ENCODE results near the gene ITPR1.

Gene ITPR1

DNA sequence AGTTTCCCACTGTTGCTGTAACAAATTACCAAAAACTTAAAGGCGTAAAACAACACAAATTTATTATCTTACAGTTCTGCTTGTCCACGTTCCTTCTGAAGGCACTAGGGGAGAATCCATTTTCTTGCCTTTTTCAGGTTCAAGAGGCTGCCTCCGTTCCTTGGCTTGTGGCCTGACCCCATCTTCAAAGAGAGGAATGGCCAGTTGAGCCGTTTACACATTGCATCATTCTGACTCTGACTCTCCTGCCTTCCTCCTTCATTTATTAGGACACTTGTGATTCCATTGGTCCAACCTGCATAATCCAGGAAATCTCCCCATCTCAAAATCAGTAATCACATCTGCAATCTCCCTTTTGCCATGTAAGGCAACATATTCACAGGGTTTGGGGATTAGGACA is 363.4 kb downstream of the ITPR1 start:
- TF ChIP-seq, protein P1, sequence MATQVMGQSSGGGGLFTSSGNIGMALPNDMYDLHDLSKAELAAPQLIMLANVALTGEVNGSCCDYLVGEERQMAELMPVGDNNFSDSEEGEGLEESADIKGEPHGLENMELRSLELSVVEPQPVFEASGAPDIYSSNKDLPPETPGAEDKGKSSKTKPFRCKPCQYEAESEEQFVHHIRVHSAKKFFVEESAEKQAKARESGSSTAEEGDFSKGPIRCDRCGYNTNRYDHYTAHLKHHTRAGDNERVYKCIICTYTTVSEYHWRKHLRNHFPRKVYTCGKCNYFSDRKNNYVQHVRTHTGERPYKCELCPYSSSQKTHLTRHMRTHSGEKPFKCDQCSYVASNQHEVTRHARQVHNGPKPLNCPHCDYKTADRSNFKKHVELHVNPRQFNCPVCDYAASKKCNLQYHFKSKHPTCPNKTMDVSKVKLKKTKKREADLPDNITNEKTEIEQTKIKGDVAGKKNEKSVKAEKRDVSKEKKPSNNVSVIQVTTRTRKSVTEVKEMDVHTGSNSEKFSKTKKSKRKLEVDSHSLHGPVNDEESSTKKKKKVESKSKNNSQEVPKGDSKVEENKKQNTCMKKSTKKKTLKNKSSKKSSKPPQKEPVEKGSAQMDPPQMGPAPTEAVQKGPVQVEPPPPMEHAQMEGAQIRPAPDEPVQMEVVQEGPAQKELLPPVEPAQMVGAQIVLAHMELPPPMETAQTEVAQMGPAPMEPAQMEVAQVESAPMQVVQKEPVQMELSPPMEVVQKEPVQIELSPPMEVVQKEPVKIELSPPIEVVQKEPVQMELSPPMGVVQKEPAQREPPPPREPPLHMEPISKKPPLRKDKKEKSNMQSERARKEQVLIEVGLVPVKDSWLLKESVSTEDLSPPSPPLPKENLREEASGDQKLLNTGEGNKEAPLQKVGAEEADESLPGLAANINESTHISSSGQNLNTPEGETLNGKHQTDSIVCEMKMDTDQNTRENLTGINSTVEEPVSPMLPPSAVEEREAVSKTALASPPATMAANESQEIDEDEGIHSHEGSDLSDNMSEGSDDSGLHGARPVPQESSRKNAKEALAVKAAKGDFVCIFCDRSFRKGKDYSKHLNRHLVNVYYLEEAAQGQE (IDR thresholded peaks at IDR 0.05; ENCODE audit: insufficient read depth in 1 of 2, low read depth in 2 of 2, low read length in 2 of 2), result no peak
- TF ChIP-seq FOXP2 (optimal IDR thresholded peaks at IDR 0.05; ENCODE audit: borderline replicate concordance, extremely low read depth, extremely low read length, insufficient read depth), result no peak
- no peak for TF ChIP-seq TAF1 (IDR thresholded peaks at IDR 0.05; ENCODE audit: borderline replicate concordance, insufficient read depth, low read length)
- no peak for TF ChIP-seq SIN3A (IDR thresholded peaks at IDR 0.05; ENCODE audit: borderline replicate concordance, insufficient read depth, low read length)

DNA sequence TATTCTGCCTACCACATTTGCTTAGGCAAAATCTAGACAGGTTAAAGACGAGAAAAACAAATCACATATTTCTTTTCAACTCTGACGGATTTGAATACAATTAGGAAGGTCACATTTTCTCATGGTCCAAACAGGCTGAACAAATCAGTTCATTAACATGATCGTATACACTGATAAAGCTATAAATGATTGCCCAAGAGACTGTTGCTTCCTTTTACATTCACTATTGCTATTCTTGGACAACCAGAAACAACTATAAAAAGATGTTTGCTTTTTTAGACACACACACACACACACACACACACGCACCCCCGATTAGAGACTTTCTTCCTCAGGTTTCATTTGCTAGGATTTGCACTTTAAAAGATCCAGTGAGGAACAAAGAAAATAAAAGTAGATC is 363.8 kb downstream of the ITPR1 start:
- TF ChIP-seq, protein P1 (IDR thresholded peaks at IDR 0.05; ENCODE audit: insufficient read depth in 1 of 2, low read depth in 2 of 2, low read length in 2 of 2), result no peak
- TF ChIP-seq FOXP2 (optimal IDR thresholded peaks at IDR 0.05; ENCODE audit: borderline replicate concordance, extremely low read depth, extremely low read length, insufficient read depth), result no peak
- TF ChIP-seq POLR2AphosphoS5 (IDR thresholded peaks at IDR 0.05; ENCODE audit: low read depth, low read length), result no peak
- TF ChIP-seq TAF1 (IDR thresholded peaks at IDR 0.05; ENCODE audit: borderline replicate concordance, insufficient read depth, low read length), result no peak
- no peak for TF ChIP-seq SIN3A (IDR thresholded peaks at IDR 0.05; ENCODE audit: borderline replicate concordance, insufficient read depth, low read length)

DNA sequence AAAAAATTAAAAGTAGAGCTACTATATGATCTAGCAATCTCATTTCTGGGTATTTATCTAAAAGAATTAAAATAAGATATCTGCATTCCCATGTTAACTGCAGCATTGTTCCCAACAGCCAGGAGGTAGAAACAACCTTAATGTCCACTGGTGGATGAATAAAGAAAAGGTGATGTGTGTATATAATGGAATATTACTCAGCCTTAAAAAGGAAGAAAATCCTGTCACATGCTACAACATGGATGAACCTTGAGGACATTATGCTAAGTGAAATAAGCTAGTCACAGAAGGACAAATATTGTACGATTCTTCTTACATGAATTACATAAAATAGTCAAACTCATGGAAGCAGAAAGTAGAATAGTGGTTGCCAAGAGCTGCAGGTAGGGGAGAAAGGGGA is 366.6 kb downstream of the ITPR1 start:
- TF ChIP-seq POLR2AphosphoS5 (IDR thresholded peaks at IDR 0.05; ENCODE audit: low read depth, low read length), result no peak
- TF ChIP-seq SIN3A (IDR thresholded peaks at IDR 0.05; ENCODE audit: borderline replicate concordance, insufficient read depth, low read length), result no peak
- TF ChIP-seq, protein P1 (IDR thresholded peaks at IDR 0.05; ENCODE audit: insufficient read depth in 1 of 2, low read depth in 2 of 2, low read length in 2 of 2), result no peak
- no peak for TF ChIP-seq TAF1 (IDR thresholded peaks at IDR 0.05; ENCODE audit: borderline replicate concordance, insufficient read depth, low read length)
- TF ChIP-seq FOXP2 (optimal IDR thresholded peaks at IDR 0.05; ENCODE audit: borderline replicate concordance, extremely low read depth, extremely low read length, insufficient read depth), result no peak

DNA sequence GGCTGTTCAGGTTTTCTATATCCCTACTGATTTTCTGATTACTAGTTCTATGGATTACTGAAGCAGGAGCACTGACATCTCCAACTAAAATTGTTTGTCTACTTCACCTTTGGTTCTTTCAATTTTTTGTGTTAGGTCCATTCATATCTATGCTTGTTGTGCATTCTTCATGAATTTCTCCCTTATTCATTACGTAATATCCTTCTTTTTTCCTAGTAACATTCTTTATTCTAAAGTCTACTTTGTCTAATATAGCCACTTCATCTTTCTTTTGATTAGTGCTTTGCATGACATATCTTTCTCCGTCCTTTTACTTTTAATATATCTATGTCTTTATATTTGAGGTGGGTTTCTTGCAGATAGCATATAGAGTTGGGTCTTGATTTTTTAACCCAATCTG is 369.8 kb downstream of the ITPR1 start:
- TF ChIP-seq POLR2AphosphoS5 (IDR thresholded peaks at IDR 0.05; ENCODE audit: low read depth, low read length) (no peak), SIN3A (IDR thresholded peaks at IDR 0.05; ENCODE audit: borderline replicate concordance, insufficient read depth, low read length) (no peak), TAF1 (IDR thresholded peaks at IDR 0.05; ENCODE audit: borderline replicate concordance, insufficient read depth, low read length) (no peak), FOXP2 (optimal IDR thresholded peaks at IDR 0.05; ENCODE audit: borderline replicate concordance, extremely low read depth, extremely low read length, insufficient read depth) (no peak)
- TF ChIP-seq, protein P1 (IDR thresholded peaks at IDR 0.05; ENCODE audit: insufficient read depth in 1 of 2, low read depth in 2 of 2, low read length in 2 of 2), result no peak

DNA sequence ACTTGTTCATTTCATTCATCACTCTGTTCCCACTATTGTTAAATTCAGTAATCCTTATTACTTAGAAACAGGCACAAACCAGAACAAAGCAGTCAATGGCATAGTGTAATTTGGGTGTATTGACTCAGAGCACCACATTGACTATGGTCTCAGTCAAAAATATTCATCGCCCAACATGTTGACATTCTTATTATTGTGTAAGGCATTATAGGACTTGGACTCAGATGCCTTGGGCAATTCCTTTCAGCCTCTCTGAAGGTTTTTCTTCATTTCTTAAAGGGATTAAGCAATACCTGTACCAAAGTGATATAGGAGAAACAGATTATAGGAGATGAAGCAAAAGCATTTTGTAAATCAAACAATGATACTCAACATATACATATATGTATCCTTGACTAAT is 371.4 kb downstream of the ITPR1 start:
- TF ChIP-seq FOXP2 (optimal IDR thresholded peaks at IDR 0.05; ENCODE audit: borderline replicate concordance, extremely low read depth, extremely low read length, insufficient read depth) (no peak), SIN3A (IDR thresholded peaks at IDR 0.05; ENCODE audit: borderline replicate concordance, insufficient read depth, low read length) (no peak), TAF1 (IDR thresholded peaks at IDR 0.05; ENCODE audit: borderline replicate concordance, insufficient read depth, low read length) (no peak), POLR2AphosphoS5 (IDR thresholded peaks at IDR 0.05; ENCODE audit: low read depth, low read length) (no peak)
- TF ChIP-seq, protein P1 (IDR thresholded peaks at IDR 0.05; ENCODE audit: insufficient read depth in 1 of 2, low read depth in 2 of 2, low read length in 2 of 2), result no peak

Data from PFSK-1 (cell line).